NB4 (cell line): ENCODE data around the gene BMPR2.

Experiments used
- DNase-seq: peaks from one replicate; pipeline ENCODE4 v3.0.0; 2010; ENCODE audit warnings: low read depth
- H3K4me3 ChIP-seq: one replicate; pipeline ENCODE4 v1.5.1; 2011; ENCODE audit warnings: mild to moderate bottlenecking, low read depth, low read length, moderate library complexity
- CTCF ChIP-seq: IDR thresholded peaks from one replicate; pipeline ENCODE4 v1.5.1; 2012; ENCODE audit warnings: low read depth, low read length
- MAX ChIP-seq: IDR thresholded peaks from 2 replicates; pipeline ENCODE4 v1.6.1; 2011; ENCODE audit warnings: low read depth, low read length
- MYC ChIP-seq: IDR thresholded peaks from 2 replicates; pipeline ENCODE4 v1.6.1; 2011; ENCODE audit warnings: low read depth, low read length
- POLR2A ChIP-seq: IDR thresholded peaks from 2 replicates; pipeline ENCODE4 v1.6.1; 2011; ENCODE audit warnings: mild to moderate bottlenecking; ENCODE audit not compliant: insufficient read length; ENCODE audit errors: extremely low read depth

BMPR2 gene

DNA sequence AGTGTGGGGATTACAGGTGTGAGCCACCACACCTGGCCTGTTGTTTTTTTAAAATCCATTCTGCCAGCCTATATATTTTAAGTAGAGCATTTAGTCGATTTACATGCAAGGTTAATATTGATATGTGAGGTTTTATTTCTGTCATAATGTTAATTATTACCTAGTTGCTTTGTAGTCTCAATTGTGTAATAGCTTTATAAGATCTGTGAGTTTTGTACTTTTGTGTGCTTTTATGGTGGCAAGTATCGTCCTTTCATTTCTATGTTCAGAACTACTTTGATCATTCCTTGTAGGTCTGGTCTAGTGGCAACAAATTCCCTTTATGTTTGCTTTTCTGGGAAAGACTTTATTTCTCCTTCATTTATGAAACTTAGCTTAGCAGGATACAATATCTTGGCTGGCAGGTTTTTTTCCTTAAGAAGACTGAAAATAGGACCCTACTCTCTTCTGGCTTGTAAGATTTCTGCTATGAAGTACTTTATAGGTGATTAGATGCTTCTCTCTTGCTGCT is 207.6 kb downstream of the BMPR2 start:
- TF ChIP-seq MYC = no peak
- no peak for TF ChIP-seq MAX
- TF ChIP-seq POLR2A = no peak
- TF ChIP-seq CTCF = no peak
- no peak overlapping the region for H3K4me3 ChIP-seq
- no peak for DNase-seq

DNA sequence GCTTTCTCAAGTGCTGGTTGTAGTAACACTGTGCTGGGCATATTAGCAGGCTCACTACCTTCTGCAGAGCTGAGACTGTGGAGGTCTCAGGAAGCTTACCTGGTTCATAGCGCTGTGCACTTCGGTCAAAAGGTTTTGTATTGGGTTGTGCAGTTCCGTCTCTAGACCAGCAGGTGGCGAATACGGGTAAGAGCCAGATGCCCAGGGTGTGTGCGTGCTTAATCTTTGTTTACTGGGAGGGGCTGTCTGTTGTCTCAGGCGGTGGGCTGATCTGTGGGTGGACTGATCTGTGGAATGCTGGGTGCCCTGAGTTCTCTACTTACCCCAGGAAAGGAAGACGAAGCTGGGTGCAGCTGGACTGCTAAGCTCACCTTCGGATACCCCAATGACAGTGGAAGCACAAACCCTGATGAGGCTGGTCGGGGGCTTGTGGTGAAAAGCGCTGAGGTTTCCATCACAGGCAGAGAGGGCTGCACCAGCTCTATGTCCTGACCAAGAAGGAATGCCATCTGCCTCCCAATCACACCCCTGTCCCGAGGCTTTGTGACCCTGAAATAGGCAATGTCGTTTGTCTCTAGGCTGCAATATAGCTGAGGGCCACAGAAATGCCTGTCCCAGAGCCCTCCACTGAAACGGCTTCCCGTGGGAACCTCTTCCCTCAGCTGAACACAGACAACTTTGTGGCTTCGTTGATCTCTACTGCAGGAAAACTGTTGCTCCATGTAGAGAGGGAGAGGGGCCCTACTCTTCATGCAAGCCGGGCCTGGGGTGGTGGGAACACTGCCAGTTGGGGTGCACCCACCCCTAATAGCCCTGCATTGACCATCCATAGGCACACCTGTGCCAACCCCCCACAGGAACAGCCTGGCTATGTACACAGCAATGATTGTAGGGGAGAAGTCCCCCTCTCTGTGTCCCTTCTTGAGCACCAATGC is 212.8 kb downstream of the BMPR2 start:
- H3K4me3 ChIP-seq = no peak overlapping the region
- peak; percentile 77 for DNase-seq

GRCh38 chr2:202589582-202589949 is 213.4 kb downstream of the BMPR2 start:
- DNase-seq = no peak
- TF ChIP-seq MAX (no peak), MYC (no peak), CTCF (no peak), POLR2A (no peak)
- no peak overlapping the region for H3K4me3 ChIP-seq

More for the DNA sequence above, 212.8 kb downstream of the BMPR2 start:
- peak; percentile 16; the same call in 1 of the 2 replicates for TF ChIP-seq MAX
- TF ChIP-seq POLR2A = no peak
- TF ChIP-seq MYC = 0 out of 2 replicates have a peak, but pooled peaks have one; percentile 20
- TF ChIP-seq CTCF = peak; percentile 96

GRCh38 chr2:202592566-202592965 is 216.4 kb downstream of the BMPR2 start:
- DNase-seq = no peak
- no peak overlapping the region for H3K4me3 ChIP-seq
- TF ChIP-seq CTCF = no peak
- TF ChIP-seq MAX = no peak
- no peak for TF ChIP-seq MYC
- no peak for TF ChIP-seq POLR2A

GRCh38 chr2:202599105-202599504 is 223.0 kb downstream of the BMPR2 start:
- no peak overlapping the region for H3K4me3 ChIP-seq
- no peak for DNase-seq
- TF ChIP-seq CTCF = no peak
- no peak for TF ChIP-seq POLR2A
- no peak for TF ChIP-seq MYC
- TF ChIP-seq MAX = no peak
